SU-DHL-6 (cell line): Measurements from ENCODE around the gene LIFR.

Experiments used
- CTCF ChIP-seq: fragments of 200-600 bp; sonication (generic); IDR thresholded peaks from one replicate; pipeline ENCODE4 v1.5.1; 2017; ENCODE audit warnings: antibody characterized with exemption, mild to moderate bottlenecking, low read length, moderate library complexity; ENCODE audit not compliant: insufficient read depth, poor library complexity, severe bottlenecking
- EZH2phosphoT487 ChIP-seq: fragments of 200-600 bp; sonication (generic), shearing (Covaris generic); conservative IDR thresholded peaks from 2 replicates; pipeline ENCODE4 v1.6.1; 2018; ENCODE audit warnings: mild to moderate bottlenecking, antibody characterized with exemption, low read length, moderate library complexity, mixed read lengths

GRCh38 chr5:38532165-38532669, 24.2 kb downstream of the LIFR start:
- no peak for TF ChIP-seq CTCF
- no peak for TF ChIP-seq EZH2phosphoT487
